Sciatic nerve (tissue), 2 donors: ENCODE results near the gene GATA6. TPM values are rescaled to one million over a fixed set of nuclear protein-coding genes. Genes with fewer than 3 reads are reported as not detected.
A peak's percentile ranks its signal among the peaks of the same experiment; 100 is the strongest.

ENCODE experiments used
- ATAC-seq: fragments of 200-7000 bp; cut with Tn5 transposase; one replicate; pipeline ENCODE4 v1.9.1; 2020; ENCODE audit warnings: mild to moderate bottlenecking, moderate library complexity
- DNase-seq: peaks from one replicate; pipeline ENCODE4 v3.0.0-alpha.2; 2020; ENCODE audit warnings: low spot score
- intact Hi-C: fragments of 100-400 bp; cut with DNase I; formaldehyde crosslinking; loops from one replicate; pipeline ENCODE4 v1.14.2; 2022
- total RNA-seq: library from RNA; stranded (reverse); fragmentation: NEBNext Ultra II Directional; extraction: Animal tissue kit (Norgen Biotek cat#: 25700); gene quantifications from one replicate; pipeline ENCODE4 v1.2.1, GENCODE V29; 2021
- donor health status: DM: no; HTN: no; CAD: no.
- donor health status: DM: no; HTN: no; CAD: no.

Gene GATA6
- total RNA-seq, 1 donor from 2014 or later = 5.3 TPM

DNA sequence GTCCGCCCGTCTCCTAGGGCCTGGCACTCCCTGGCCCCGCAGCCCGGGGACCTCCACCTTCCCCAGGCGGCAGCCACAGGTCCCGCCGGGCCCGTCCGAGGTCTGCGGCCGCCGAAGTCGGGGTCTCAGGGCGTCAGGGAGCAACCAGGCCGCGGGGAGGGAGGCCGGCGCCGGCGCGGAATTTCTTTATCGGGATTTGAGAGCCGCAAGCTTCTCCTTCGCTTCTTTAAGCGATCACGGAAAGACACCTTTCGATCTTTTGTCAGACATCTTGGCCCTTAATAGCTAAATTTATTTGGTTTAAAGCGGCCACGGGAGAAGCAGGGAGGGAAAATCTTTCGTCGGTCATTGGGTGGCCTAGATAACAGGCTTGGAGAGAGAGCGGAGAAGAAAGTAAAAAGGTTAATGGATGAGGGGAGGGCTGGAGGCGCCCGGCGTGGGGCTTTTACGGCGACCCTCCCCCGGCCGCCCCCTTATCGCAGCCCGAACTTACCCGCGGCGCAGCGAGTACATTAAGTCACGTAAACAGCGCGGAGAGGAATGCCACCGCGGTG, 4.3 kb upstream of the GATA6 start:
- DNase-seq = no peak
- intact Hi-C loops = no loop called here
- no peak for ATAC-seq

- no peak for ATAC-seq
- intact Hi-C loops = no loop called here
Observed at GRCh38 chr18:22165603-22166068, 3.8 kb upstream of the GATA6 start.

GRCh38 chr18:22166069-22166950, 3.1 kb upstream of the GATA6 start:
- intact Hi-C loops = no loop called here
- DNase-seq = no peak

More at GRCh38 chr18:22165603-22166068, 3.8 kb upstream of the GATA6 start:
- DNase-seq = no peak

DNA sequence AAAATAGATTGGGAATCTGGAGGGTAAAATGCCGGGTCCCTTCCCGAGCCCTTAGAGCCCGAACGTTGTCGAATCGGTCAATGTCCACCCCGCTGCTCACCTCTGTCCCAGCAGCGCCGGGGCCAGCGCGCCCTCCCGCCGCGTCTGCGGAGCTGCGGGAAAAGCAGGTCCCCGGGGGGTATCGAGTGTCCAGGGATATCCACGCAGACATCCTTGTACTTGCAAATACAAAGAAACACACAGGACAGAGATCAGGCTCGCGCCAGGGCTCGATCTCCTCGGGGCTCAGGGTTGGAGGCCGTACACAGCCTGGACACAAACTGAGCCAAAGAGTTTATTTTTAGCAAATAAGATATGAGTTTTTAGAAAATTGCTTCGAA, 2.3 kb upstream of the GATA6 start:
- ATAC-seq = no peak
- intact Hi-C loops = no loop called here
- DNase-seq = no peak

More at GRCh38 chr18:22166069-22166950, 3.1 kb upstream of the GATA6 start:
- ATAC-seq = no peak

DNA sequence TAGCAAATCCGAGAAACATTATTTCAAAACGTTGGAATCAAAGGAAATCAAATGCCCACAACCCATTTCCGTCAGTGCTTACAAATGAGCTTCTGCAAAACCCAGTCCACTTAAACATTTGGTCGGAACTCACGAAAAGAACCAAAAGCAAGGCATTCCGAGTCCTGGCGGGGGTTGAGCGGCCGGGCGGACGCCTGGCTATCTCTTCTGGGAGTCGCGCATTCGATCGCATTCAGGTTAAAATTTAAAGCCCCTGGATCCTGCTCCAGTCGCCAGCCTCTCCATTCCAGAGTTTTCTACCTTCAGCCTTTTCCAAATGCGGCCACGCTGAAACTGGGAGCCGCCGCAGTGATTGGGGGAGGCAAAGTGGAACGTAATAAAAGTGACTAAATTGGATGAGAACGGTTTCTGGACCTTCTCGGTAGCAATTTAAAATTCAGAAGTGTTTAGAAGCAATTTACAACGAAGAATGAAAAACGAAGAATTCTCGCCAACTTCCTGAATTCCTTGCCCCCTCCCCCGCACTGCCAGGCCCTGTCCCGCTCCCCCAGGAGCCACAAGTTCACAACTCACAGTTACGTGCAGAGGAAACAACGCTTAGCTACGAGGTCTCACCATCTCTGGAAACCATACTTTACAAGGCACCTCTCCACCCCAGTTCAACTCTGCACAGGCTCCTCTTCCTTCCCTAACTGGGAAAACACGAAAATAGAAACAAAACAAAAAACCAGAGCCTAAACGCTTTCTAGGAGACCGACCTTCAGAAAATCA, 1.7 kb upstream of the GATA6 start:
- intact Hi-C loops = no loop called here
- ATAC-seq (no peak), DNase-seq (no peak)

DNA sequence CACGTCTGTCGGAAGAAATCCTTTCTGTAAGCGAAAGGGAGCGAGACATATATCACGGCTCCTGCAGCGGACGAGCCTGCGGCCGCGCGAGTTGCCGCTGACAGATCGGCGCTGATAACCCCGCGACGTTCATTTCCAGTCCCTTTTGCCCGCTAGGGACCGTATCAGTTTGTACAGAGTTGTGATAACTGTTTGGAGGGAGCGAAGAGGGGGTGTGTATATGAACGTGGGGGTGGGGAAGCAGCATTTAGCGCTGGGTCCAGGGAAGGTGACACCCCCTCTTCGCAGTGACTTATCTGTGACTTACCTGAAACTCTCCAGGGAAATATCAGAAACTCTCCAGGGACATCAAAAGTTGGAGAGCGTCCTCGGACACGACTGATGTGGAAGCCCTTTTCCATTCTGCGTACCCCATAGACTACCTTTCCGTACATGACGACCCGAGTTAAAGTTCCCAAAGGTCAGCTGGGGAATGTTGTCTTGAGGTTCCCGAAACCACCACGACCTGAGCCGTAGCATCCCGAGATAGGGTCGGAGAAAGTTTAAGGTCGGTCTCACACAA, 948 bp upstream of the GATA6 start:
- no peak for ATAC-seq
- DNase-seq = no peak
- intact Hi-C loops = no loop called here

DNA sequence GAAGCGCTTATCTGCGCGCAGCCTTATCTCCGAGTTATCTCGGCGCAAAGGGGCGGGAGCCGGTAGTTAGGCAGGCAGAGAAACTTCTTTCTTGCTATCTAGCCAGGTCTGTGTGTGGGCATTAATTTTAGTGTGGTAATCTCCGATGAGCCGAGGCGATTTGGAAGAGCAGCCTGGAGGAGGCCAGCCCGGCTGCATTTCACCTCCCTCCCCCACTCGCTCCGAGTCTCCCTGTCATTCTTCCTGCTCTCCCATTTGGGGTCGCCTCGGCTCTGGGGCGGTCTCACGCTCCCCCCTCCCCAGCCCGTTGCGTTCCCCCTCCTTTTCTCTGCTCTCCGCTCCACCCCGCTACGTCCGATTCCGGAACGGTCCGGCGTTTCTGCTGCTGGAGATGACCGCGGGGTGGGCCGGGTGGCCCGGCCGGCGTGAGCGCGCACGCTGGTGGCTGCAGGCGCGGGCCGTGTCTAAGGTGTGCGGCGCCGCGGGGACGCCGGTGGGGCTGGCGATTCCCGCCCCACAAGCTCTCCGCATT, 566 bp downstream of the GATA6 start:
- intact Hi-C loops = loop anchor here (10.0 kb wide), 1 partner anchor 635 kb away; no protein-coding TSS in a partner anchor
- ATAC-seq = peak; percentile 44

GRCh38 chr18:22170421-22171257, 1.2 kb downstream of the GATA6 start:
- ATAC-seq (peak; percentile 43), DNase-seq (no peak)
- intact Hi-C loops = loop anchor here (10.0 kb wide), 1 partner anchor 634 kb away; no protein-coding TSS in a partner anchor

More for the DNA sequence above, 566 bp downstream of the GATA6 start:
- no peak for DNase-seq

DNA sequence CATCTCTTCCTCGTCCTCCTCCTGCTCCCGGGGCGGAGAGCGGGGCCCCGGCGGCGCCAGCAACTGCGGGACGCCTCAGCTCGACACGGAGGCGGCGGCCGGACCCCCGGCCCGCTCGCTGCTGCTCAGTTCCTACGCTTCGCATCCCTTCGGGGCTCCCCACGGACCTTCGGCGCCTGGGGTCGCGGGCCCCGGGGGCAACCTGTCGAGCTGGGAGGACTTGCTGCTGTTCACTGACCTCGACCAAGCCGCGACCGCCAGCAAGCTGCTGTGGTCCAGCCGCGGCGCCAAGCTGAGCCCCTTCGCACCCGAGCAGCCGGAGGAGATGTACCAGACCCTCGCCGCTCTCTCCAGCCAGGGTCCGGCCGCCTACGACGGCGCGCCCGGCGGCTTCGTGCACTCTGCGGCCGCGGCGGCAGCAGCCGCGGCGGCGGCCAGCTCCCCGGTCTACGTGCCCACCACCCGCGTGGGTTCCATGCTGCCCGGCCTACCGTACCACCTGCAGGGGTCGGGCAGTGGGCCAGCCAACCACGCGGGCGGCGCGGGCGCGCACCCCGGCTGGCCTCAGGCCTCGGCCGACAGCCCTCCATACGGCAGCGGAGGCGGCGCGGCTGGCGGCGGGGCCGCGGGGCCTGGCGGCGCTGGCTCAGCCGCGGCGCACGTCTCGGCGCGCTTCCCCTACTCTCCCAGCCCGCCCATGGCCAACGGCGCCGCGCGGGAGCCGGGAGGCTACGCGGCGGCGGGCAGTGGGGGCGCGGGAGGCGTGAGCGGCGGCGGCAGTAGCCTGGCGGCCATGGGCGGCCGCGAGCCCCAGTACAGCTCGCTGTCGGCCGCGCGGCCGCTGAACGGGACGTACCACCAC, 2.1 kb downstream of the GATA6 start:
- intact Hi-C loops = loop anchor here (10.0 kb wide), 1 partner anchor 633 kb away; no protein-coding TSS in a partner anchor
- ATAC-seq (no peak), DNase-seq (no peak)

GRCh38 chr18:22172120-22172582, 2.8 kb downstream of the GATA6 start:
- no peak for ATAC-seq
- intact Hi-C loops = loop anchor here (10.0 kb wide), 1 partner anchor 633 kb away; no protein-coding TSS in a partner anchor
- no peak for DNase-seq

DNA sequence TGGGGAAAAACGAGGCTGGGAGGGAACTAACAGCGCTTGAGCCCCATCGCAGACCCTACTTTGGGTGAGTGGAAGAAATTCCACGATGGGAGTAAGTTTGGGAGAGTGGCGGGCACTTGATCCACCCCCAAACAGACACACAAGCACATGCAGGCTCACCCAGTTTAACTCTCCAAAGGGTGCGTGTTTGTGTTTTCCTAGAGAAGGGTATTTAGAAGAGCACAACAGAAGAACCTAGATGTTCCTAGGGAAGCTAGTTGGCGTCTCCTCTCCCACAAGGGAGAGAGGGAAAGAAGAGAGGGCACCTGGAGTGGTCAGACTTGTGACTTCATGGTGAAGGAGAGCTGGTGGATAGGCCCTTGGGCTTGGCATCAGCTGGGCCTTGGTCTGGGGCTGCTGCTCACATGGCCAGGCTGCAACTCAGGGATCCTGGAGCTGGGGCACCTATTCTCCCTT, 3.2 kb downstream of the GATA6 start:
- intact Hi-C loops = loop anchor here (10.0 kb wide), 1 partner anchor 632 kb away; no protein-coding TSS in a partner anchor
- DNase-seq (no peak), ATAC-seq (no peak)

DNA sequence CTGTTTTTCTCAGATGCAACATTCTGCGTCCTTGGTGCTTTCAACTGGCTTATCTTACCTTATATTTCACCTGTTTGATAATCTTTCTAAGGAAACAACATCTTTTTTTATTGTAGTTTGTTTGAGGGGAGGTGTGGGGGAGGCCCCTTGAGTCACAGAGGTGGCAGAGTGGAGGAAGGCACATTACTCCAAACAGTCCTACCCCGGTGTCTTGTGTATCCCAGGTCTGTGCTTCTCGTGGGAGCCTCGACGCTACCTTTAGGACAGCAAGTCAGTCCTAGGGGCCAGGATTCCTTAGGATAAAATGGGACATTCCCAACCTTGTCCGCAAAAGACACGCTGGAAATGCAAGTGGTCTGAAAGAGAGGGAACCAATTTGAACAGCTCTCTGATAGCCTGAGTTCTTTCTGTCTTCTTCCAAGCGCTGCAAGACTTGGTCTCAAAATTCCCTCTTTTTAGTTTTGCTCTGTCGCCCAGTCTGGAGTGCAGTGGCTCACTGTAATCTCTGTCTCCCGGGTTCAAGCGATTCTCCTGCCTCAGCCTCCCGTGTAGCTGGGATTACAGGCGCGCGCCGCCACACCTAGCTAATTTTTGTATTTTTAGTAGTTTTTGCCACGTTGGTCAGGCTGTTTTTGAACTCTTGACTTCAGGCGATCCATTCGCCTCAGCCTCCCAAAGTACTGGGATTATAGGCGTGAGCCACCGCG, 4.0 kb downstream of the GATA6 start:
- intact Hi-C loops = loop anchor here (10.0 kb wide), 1 partner anchor 631 kb away; no protein-coding TSS in a partner anchor
- ATAC-seq = no peak
- no peak for DNase-seq

- no peak for DNase-seq
Observed at GRCh38 chr18:22173928-22174301, 4.5 kb downstream of the GATA6 start.

GRCh38 chr18:22174341-22175145, 5.2 kb downstream of the GATA6 start:
- ATAC-seq (no peak), DNase-seq (no peak)
- intact Hi-C loops = loop anchor here (10.0 kb wide), 1 partner anchor 630 kb away; no protein-coding TSS in a partner anchor

More at GRCh38 chr18:22173928-22174301, 4.5 kb downstream of the GATA6 start:
- intact Hi-C loops = loop anchor here (10.0 kb wide), 1 partner anchor 631 kb away; no protein-coding TSS in a partner anchor
- ATAC-seq = no peak

DNA sequence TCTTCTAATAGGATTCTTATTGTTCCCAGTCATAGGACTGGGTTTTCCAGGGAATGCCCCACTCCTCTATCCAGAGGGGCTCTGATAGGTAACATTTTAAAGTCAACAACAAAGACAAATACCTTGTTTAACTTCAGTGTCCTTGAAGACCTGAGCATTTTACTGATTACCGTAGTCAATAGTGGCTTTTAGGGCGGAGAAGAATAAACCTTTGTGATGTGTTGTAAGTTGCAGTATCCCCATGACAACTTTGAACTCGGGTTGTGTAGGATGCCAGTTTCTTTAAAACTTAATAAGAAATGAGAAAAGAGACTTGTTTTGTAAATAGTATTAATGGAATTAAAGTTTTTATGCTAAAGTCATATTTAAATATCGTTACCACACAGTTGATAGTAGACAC, 6.0 kb downstream of the GATA6 start:
- intact Hi-C loops = loop anchor here (10.0 kb wide), 1 partner anchor 629 kb away; no protein-coding TSS in a partner anchor
- DNase-seq (no peak), ATAC-seq (no peak)
